Activated T-cell treated with anti-CD3 and anti-CD28 coated beads, Interleukin-2, amount 50 U/mL, for 24 hours (primary cell): Measurements from ENCODE around the gene RTN4R.
"Not testable (repeated sequence)": the region's sequence is repeated elsewhere in the genome, so short reads cannot be mapped to it uniquely, and the experiment has no call there.

Experiments
- DNase-seq: peaks from one replicate; pipeline ENCODE4 v3.0.0-alpha.2; 2020
- H3K27ac Mint-ChIP-seq: 2 replicates; pipeline ENCODE4 v1.8.0; 2020; ENCODE audit warnings: mild to moderate bottlenecking, mixed read lengths
- H3K27me3 Mint-ChIP-seq: 2 replicates; pipeline ENCODE4 v1.8.0; 2020; ENCODE audit warnings: mixed read lengths
- H3K36me3 Mint-ChIP-seq: 2 replicates; pipeline ENCODE4 v1.8.0; 2020; ENCODE audit warnings: low read depth, mixed read lengths
- H3K4me1 Mint-ChIP-seq: 2 replicates; pipeline ENCODE4 v1.8.0; 2020; ENCODE audit warnings: low read depth, mixed read lengths
- H3K4me3 Mint-ChIP-seq: 2 replicates; pipeline ENCODE4 v1.8.0; 2020; ENCODE audit warnings: mild to moderate bottlenecking, moderate library complexity, mixed read lengths
- H3K9me3 Mint-ChIP-seq: 2 replicates; pipeline ENCODE4 v1.8.0; 2020; ENCODE audit warnings: mixed read lengths

The RTN4R gene

DNA sequence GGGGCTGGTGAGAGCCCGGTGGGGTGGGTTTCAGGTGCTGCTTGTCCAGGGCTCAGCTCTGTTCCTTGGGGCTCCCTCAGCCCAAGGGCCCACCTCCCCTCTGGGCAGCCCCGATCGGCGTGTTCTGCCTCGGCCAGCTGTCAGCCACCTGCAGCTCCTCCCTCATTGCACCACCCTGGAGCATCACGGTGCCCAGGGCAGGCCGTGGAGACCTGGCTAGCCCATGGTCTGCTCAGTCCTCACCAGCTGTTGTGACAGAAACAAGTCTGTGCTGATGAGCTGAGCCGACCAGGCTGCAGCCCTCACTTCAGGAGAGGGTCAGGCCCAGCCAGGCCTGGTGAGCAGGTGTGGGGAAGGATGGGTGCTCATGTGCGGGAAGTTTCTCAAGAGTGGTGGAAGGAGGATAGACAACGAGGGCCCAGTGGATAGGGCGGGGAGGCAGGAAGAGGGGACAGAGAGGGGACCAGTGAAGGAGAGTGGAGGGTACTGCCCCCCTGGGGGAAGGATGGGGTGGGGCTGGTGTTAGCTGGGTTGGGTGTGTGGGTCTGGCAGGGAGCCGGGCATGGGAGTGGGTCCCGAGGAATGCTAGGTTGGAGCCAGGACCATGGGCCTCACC lies 16.5 kb upstream of the RTN4R start:
- Mint-ChIP-seq H3K9me3 (no peaks in the 10 kb centered on the region), H3K4me3 (no peak overlapping the region), H3K36me3 (no peaks in the 10 kb centered on the region), H3K27ac (no peak overlapping the region), H3K4me1 (peaks cover 2% of the 10 kb centered on the region), H3K27me3 (peaks cover 3% of the 10 kb centered on the region)
- no peak for DNase-seq

DNA sequence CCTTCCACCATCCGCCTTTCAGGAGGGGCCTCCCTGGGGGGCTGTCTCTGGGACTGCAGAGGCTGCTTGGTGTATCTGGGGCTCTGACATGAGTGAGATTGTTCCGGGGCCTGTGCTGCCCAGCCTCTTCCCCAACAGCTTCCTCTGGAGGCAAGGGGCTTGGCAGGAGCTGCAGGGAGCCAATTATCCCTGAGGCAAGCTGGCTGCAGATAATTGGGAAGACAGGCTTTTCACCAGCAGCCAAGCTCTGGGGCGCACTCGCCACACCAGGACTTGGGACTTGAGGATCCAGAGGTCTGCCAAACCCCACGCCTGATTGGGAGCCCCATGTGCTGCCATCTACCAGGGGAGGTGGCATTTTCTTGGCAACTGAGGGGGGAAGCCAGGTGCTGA lies 15.6 kb upstream of the RTN4R start:
- Mint-ChIP-seq H3K4me3 (no peak overlapping the region), H3K27ac (no peak overlapping the region), H3K27me3 (peaks cover 3% of the 10 kb centered on the region), H3K9me3 (no peaks in the 10 kb centered on the region), H3K36me3 (no peaks in the 10 kb centered on the region), H3K4me1 (peaks cover 4% of the 10 kb centered on the region)
- no peak for DNase-seq

DNA sequence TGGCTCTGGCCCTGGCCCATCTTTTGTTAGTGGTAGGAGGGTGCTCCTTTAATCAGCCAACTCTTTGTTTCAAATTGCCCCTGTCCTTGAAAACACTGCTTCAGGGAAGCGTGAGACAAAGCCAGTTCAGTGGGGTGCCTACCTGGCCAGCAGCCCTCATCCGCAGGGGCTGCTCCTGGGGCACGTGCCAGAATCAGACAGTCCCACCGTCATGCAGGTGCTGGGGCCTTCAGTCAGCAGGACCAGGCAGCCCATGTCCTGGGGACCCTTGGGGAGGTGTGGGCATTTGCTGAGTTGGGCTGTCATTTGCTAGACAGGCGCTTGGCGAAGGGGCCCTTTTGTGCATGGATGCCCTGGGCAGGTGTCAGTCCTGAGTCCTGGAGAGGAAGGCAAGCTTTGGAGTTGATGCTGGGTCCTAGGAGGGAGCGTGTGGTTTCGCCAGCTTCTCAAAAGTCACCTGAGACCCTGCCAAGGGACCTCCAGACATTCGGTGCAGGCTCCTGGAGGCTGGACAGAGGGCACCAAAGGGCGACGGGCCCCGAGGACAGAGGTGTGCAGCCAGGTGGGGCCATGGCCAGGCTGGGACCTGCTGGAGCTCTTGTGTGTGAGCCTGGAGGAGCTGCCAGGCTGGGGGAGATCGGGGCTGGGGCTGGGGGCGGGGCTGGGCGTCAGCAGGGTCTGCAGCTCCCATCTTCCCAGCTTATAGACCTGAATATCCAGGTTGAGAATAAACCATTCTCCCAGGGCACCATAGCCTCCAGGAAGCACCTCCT lies 15.0 kb upstream of the RTN4R start:
- peaks cover 3% of the 10 kb centered on the region for H3K27me3 Mint-ChIP-seq
- peaks cover 4% of the 10 kb centered on the region for H3K4me1 Mint-ChIP-seq
- no peak overlapping the region for H3K27ac Mint-ChIP-seq
- H3K4me3 Mint-ChIP-seq, result no peak overlapping the region
- no peak for DNase-seq
- no peaks in the 10 kb centered on the region for H3K36me3 Mint-ChIP-seq
- no peaks in the 10 kb centered on the region for H3K9me3 Mint-ChIP-seq

DNA sequence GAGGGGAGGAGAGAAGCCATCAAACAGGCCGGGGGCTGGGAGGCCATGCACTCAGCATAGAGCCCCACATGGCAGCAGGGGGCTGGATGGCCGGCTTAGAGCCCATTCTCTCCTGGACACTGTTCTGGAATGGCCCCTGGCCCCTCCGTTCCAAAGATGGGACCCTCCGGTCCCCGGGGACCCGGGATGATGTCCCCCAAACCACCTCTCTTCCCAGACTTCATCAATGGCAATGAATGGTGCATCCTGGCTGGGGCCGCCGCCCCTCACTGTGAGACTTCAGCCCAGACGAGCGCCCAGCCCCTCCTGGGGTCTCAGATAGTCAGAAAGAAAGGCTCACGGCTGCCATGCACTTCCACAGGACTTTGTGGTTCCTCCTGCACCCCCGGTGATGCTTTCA lies 13.8 kb upstream of the RTN4R start:
- Mint-ChIP-seq H3K27ac (no peak overlapping the region), H3K9me3 (no peaks in the 10 kb centered on the region), H3K27me3 (no peaks in the 10 kb centered on the region), H3K4me3 (no peak overlapping the region), H3K4me1 (peaks cover 4% of the 10 kb centered on the region), H3K36me3 (no peaks in the 10 kb centered on the region)
- no peak for DNase-seq

DNA sequence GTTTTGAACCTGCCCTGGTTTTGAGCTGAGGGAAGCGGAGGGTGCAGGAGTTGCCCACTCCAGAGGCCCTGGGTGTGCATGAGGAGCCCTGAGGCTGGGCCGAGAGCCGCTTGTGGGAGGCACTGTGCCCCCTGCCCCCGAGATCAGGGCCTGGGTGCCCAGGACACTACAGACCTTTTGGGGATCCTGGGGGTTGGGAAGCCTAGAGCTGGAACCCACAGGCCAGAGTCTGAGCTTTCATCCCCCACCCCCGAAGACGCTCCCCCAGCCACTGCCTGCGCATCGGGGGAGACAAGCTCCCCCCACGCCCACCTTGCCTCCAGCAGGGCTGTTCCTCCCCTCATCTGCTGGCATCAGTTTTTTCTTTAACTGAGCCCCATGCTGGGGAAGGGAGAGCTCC lies 13.4 kb upstream of the RTN4R start:
- not testable (repeated sequence) for H3K36me3 Mint-ChIP-seq, H3K4me1 Mint-ChIP-seq, DNase-seq, H3K9me3 Mint-ChIP-seq, H3K4me3 Mint-ChIP-seq, H3K27ac Mint-ChIP-seq, H3K27me3 Mint-ChIP-seq

DNA sequence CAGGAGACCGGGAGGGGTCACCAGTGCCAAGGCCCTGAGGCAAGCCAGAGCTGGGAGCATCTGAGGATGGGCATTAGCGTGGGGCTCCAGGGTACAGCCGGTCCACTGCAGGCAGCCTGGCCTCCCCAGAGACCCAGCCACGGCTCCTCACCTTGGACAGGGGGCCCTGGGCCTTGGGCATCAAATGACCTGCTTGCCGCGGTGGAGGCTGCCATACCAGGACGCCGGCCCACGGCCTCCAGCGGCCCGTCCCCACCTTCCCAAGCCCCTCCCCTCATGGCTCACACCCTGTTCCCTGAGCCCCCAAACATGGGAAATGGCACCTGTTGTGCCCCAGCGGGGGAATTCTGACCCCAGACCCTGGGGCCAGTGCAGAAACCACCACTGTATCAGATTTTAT lies 12.7 kb upstream of the RTN4R start:
- no peak for DNase-seq
- Mint-ChIP-seq H3K4me1 (peaks cover 4% of the 10 kb centered on the region), H3K27ac (no peak overlapping the region)

DNA sequence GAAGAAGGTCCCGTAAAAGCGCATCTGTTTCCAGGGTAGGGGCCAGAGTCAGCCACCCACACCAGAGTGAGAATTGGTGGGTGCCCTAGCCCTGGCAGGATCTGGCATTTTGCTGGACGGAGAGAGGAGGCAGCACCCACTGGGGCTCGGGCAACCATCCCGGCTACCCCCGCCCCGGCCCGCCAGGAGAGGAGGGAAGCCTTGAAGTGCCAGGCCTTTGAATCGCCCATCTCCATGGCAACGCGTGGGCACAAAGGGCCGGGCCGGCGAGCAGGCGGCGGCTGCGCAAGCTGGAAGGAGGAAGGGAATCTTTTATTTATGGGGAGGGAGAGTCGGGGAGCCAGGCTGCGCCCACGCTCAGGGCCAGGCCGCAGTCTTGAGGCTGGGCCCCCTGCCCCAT lies 12.0 kb upstream of the RTN4R start:
- not testable (repeated sequence) for H3K36me3 Mint-ChIP-seq, H3K27me3 Mint-ChIP-seq, H3K4me3 Mint-ChIP-seq, H3K9me3 Mint-ChIP-seq, H3K27ac Mint-ChIP-seq, DNase-seq, H3K4me1 Mint-ChIP-seq

More for the DNA sequence above, 12.7 kb upstream of the RTN4R start:
- Mint-ChIP-seq H3K4me3 (no peak overlapping the region), H3K36me3 (no peaks in the 10 kb centered on the region), H3K27me3 (no peaks in the 10 kb centered on the region), H3K9me3 (no peaks in the 10 kb centered on the region)

DNA sequence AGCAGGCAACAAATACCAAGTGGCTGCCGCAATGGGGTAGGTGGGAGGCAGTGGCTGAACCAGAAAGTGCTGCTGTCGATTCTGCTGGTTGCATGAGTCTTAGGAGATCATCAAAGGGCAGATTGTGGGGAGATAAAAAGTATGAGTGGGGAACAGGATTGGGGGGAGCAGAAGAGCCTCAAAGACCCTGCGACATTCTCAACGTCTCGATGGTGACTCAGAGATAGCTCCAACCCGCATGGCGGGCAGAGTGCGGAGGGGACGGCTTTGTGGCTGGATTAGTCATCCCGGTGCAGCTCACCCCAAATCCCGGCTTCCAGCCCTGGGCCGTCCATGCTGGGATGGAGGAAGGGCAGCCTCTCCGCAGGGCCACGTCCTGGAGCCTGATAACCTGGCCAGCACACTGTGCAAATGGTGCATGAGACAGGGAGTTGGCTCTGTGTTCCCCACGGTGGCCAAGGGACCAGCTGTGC lies 11.6 kb upstream of the RTN4R start:
- no peaks in the 10 kb centered on the region for H3K27me3 Mint-ChIP-seq
- no peaks in the 10 kb centered on the region for H3K9me3 Mint-ChIP-seq
- peaks cover 4% of the 10 kb centered on the region for H3K4me1 Mint-ChIP-seq
- no peak overlapping the region for H3K27ac Mint-ChIP-seq
- no peak for DNase-seq
- no peak overlapping the region for H3K4me3 Mint-ChIP-seq
- H3K36me3 Mint-ChIP-seq, result no peaks in the 10 kb centered on the region

DNA sequence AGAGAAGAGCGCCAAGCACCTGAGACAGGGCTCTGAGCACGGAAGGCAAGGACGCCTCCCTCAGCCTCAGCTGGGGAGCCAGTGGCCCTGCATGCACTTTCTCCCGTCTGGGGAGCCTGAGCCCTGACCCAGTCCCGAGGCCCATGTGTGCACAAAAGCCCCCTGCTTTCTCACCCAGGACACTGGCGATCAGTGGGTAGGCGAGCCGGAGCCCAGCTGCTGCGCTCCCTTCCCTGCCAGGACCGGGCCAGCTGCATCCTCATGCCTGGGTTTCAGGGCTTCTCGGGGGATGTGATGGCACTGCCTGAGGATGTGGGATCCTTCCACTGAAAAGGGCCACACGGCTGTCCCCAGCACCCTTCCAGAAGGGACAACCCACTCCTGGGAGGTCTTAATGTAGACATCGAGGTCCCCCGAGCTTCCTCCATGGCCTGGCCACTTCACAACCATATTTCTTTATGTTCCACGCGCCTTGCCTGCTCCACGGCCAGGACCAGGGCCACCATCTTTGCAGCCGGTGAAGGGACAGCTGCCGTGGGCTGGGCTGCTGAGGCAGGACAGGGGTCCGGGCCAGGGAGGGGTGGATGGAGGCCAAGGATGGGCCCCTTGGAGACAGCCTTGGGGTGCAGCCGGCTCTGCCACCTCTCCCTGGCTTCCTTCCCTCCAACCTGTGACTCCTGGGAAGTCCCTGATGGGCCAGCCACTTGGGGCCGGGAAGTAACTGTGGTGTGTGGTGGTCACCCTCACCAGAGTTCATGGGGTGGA lies 10.8 kb upstream of the RTN4R start:
- not testable (repeated sequence) for H3K27me3 Mint-ChIP-seq, H3K27ac Mint-ChIP-seq, H3K4me1 Mint-ChIP-seq, H3K9me3 Mint-ChIP-seq, H3K36me3 Mint-ChIP-seq, DNase-seq, H3K4me3 Mint-ChIP-seq

DNA sequence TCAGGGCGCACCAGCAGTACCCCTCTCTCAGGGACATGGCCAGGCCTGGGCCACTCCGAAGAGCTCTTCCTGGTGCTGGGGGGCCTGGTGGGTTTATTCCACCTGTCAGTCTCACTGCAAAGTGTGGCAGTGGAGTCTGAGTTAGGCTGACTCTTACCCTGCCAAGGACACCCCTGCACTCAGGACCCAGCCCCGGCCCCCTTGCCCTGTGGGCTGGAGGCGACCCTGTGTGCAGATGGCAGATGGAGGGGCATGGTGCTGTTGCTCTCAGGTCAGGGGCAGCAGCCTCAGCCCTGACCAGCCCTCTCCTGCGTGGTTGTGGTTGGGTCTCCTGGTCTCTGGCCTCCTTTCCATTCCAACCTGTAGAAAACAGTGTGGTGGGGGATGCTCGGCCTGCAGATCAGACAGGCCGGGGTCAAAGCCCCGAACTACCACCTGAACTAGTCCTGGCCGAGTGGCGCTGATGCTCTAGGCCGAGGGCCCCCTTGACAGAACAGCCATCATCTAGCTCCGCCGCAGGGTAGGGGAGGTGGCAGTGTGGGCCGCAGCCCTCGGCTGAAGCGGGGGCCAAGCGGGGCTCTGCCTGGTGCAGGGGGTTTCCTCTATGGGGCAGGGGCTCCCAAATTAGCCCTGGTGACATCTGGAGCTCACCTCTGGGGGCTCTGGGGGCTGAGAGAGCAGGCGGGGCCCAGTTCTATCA lies 10.0 kb upstream of the RTN4R start:
- not testable (repeated sequence) for DNase-seq, H3K4me3 Mint-ChIP-seq, H3K36me3 Mint-ChIP-seq, H3K27ac Mint-ChIP-seq, H3K4me1 Mint-ChIP-seq, H3K9me3 Mint-ChIP-seq, H3K27me3 Mint-ChIP-seq

DNA sequence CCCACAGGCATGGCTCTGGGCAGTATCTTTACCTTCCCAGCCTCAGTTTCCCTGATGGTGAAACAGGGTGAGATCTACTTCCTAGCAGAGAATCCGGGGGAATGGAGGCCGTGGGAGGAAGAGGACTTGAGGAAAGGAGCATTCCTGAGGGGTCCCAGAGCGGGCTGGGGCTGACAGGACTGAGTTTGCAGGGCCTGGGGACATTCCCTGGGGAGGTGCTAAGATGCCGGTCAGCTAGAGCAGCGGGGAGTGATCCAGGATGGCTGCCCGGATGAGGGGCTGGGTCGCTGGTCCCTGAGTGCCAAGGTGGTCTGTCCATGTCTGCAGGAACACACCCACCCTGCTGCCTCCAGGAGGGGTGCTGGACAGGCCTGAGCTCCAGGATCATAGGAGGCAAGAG lies 8.3 kb upstream of the RTN4R start:
- Mint-ChIP-seq H3K27ac (no peak overlapping the region), H3K4me1 (peaks cover 4% of the 10 kb centered on the region), H3K4me3 (no peak overlapping the region), H3K9me3 (no peaks in the 10 kb centered on the region), H3K36me3 (no peaks in the 10 kb centered on the region), H3K27me3 (no peaks in the 10 kb centered on the region)
- no peak for DNase-seq

DNA sequence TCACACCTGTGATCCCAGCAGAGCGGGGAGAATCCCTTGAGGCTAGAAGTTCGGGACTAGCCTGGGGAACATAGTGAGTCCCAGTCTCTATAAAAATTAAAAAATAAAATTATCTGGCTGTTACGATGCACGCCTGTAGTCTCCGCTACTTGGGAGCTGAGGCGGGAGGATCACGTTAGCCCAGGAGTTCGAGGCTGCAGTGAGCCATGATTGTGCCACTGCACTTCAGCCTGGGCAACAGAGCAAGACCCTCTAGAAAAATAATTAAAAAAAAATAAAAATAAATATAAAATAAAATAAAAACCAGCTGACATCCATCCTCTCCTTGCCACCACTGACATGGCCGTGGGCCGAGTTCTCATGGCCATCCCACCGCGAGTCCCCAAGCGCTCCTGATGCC lies 7.7 kb upstream of the RTN4R start:
- no peak overlapping the region for H3K4me3 Mint-ChIP-seq

DNA sequence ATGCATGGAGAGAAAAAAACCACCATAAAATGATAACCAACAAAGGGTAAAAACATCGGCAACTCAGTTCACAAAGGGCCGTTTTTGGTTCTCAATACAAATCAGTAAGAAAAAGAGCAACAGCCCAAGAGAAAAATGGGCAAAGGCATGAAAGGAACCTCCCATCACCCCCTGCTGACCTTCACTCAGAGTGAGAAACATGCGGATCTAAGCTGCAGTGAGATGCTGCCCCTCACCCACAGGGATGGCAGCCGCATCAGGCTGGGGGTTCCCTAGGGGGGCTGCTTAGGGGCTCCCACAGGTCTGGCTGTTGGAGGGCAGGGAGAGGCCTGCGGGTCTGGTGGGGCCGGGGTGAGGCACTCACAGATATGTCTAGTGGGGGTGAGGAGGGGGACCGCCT lies 7.2 kb upstream of the RTN4R start:
- H3K36me3 Mint-ChIP-seq, DNase-seq, H3K4me3 Mint-ChIP-seq, H3K9me3 Mint-ChIP-seq, H3K27ac Mint-ChIP-seq, H3K27me3 Mint-ChIP-seq, H3K4me1 Mint-ChIP-seq: not testable (repeated sequence)

More for the DNA sequence above, 7.7 kb upstream of the RTN4R start:
- Mint-ChIP-seq H3K27ac (no peak overlapping the region), H3K4me1 (peaks cover 4% of the 10 kb centered on the region), H3K36me3 (no peaks in the 10 kb centered on the region), H3K9me3 (no peaks in the 10 kb centered on the region), H3K27me3 (no peaks in the 10 kb centered on the region)
- DNase-seq, result no peak

DNA sequence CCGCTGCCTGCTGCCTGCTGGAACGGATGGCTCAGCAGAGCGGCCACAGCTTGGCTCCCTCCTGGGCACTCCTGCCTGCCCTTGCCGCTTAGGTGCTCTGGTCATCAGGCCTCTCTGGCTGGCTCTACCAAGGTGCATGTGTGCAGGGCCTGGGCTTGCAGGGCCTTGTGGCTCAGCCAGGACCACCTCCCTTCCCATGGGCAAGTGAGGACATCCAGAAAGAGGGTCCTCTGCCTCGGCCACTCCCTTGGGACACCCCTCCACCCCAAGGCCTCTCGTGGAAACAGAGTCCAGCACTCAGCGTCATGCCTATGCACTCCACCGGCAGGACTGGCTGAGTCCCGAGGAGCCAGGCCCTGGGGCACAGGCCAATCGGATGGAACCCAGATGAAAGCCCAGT lies 6.3 kb upstream of the RTN4R start:
- not testable (repeated sequence) for H3K36me3 Mint-ChIP-seq, H3K4me1 Mint-ChIP-seq, H3K9me3 Mint-ChIP-seq, H3K27ac Mint-ChIP-seq, H3K27me3 Mint-ChIP-seq, H3K4me3 Mint-ChIP-seq, DNase-seq
